HepG2 (cell line): ENCODE results near the gene SLC29A1. TPM values are rescaled to one million over a fixed set of nuclear protein-coding genes. Genes with fewer than 3 reads are reported as not detected.

Experiments used
- ESRRA ChIP-seq: sonication (generic); formaldehyde crosslinking; IDR thresholded peaks from 2 replicates; pipeline ENCODE4 v1.5.1; 2020; ENCODE audit warnings: mild to moderate bottlenecking, low read depth, missing genetic modification reagents
- IKZF4 ChIP-seq: sonication (generic); formaldehyde crosslinking; IDR thresholded peaks from 2 replicates; pipeline ENCODE4 v1.5.1; 2020; ENCODE audit warnings: borderline replicate concordance, mild to moderate bottlenecking, low read depth, missing genetic modification reagents; ENCODE audit errors: not compliant biosample characterization
- MATR3 ChIP-seq: sonication (generic); formaldehyde crosslinking; IDR thresholded peaks from 2 replicates; pipeline ENCODE4 v1.4.0; 2020; ENCODE audit warnings: missing genetic modification reagents
- NFKB2 ChIP-seq: sonication (generic); formaldehyde crosslinking; IDR thresholded peaks from 2 replicates; pipeline ENCODE4 v1.4.0; 2020; ENCODE audit warnings: missing genetic modification reagents, borderline replicate concordance
- NFRKB ChIP-seq: fragments of 450-650 bp; IDR thresholded peaks from 2 replicates; pipeline ENCODE4 v1.6.1; 2017
- ZNF30 ChIP-seq: sonication (generic); formaldehyde crosslinking; IDR thresholded peaks from 2 replicates; pipeline ENCODE4 v1.5.0; 2020; ENCODE audit warnings: mild to moderate bottlenecking, missing genetic modification reagents
- ZNF598 ChIP-seq: sonication (generic); formaldehyde crosslinking; IDR thresholded peaks from 2 replicates; pipeline ENCODE4 v1.5.1; 2020; ENCODE audit warnings: mild to moderate bottlenecking, missing genetic modification reagents, borderline replicate concordance
- ZNF773 ChIP-seq: sonication (generic); formaldehyde crosslinking; IDR thresholded peaks from 2 replicates; pipeline ENCODE4 v1.4.0; 2020; ENCODE audit warnings: missing genetic modification reagents, borderline replicate concordance
- ZSCAN12 ChIP-seq: sonication (generic); formaldehyde crosslinking; IDR thresholded peaks from 2 replicates; pipeline ENCODE4 v1.9.0; 2021; ENCODE audit warnings: mild to moderate bottlenecking, missing genetic modification reagents
- polyA plus RNA-seq, 8 experiments: library from polyadenylated mRNA; depleted of rRNA in 3 of 8; stranded (reverse) in 7 of 8; unstranded in 1 of 8; fragments of >200 nt; fragmentation: Illumina TruSeq in 4 of 8; extraction: Trizol in 4 of 8; gene quantifications; 2 replicates each; pipeline versions ENCODE4 v1.2.1 to v1.2.3, GENCODE V29; 2011 to 2016; ENCODE audit warnings: low read depth in 4 of 8, missing spikeins in 1 of 8, mixed read lengths in 1 of 8; ENCODE audit not compliant: insufficient read depth in 1 of 8
- total RNA-seq, 5 experiments: library from RNA; depleted of rRNA; stranded (reverse); fragments of >200 nt; fragmentation: Illumina TruSeq; extraction: Trizol; gene quantifications; 2 replicates each; pipeline ENCODE4 v1.2.3, GENCODE V29; 2016; ENCODE audit warnings: low read depth in 1 of 5
- TF ChIP-seq, protein P1 (sequence below): sonication (generic); formaldehyde crosslinking; IDR thresholded peaks from 2 replicates; pipeline ENCODE4 v1.8.0; 2023; ENCODE audit warnings: mild to moderate bottlenecking, missing genetic modification reagents
- TF ChIP-seq, protein P2 (sequence below): sonication (generic); formaldehyde crosslinking; IDR thresholded peaks from 2 replicates; pipeline ENCODE4 v1.4.0; 2020; ENCODE audit warnings: missing genetic modification reagents
- TF ChIP-seq, protein P3 (sequence below): IDR thresholded peaks from 2 replicates; pipeline ENCODE4 v1.6.1; 2018; ENCODE audit warnings: missing genetic modification reagents, mild to moderate bottlenecking, missing compliant biosample characterization
- TF ChIP-seq, protein P4 (sequence below): sonication (generic); formaldehyde crosslinking; IDR thresholded peaks from 2 replicates; pipeline ENCODE4 v1.4.0; 2020; ENCODE audit warnings: mild to moderate bottlenecking, missing genetic modification reagents
- TF ChIP-seq, protein P5 (sequence below): IDR thresholded peaks from 2 replicates; pipeline ENCODE4 v1.6.1; 2016; ENCODE audit warnings: mild to moderate bottlenecking, missing biosample characterization, missing genetic modification reagents
- TF ChIP-seq, protein P6 (sequence below): sonication (generic); formaldehyde crosslinking; IDR thresholded peaks from 2 replicates; pipeline ENCODE4 v1.4.0; 2020; ENCODE audit warnings: mild to moderate bottlenecking, missing genetic modification reagents
- TF ChIP-seq, protein P7 (sequence below): sonication (generic); formaldehyde crosslinking; IDR thresholded peaks from 2 replicates; pipeline ENCODE4 v1.8.1; 2023; ENCODE audit warnings: mild to moderate bottlenecking, inconsistent platforms, moderate library complexity, missing genetic modification reagents, borderline replicate concordance
- TF ChIP-seq, protein P8 (sequence below): sonication (generic); formaldehyde crosslinking; IDR thresholded peaks from 2 replicates; pipeline ENCODE4 v1.5.0; 2020; ENCODE audit warnings: mild to moderate bottlenecking, missing genetic modification reagents

The SLC29A1 gene
- total and polyA plus RNA-seq, 2 of the 13 experiments (the other 11 are each of a cell fraction or from before 2014, with no cell fraction given), result 43.2 to 106 TPM

DNA sequence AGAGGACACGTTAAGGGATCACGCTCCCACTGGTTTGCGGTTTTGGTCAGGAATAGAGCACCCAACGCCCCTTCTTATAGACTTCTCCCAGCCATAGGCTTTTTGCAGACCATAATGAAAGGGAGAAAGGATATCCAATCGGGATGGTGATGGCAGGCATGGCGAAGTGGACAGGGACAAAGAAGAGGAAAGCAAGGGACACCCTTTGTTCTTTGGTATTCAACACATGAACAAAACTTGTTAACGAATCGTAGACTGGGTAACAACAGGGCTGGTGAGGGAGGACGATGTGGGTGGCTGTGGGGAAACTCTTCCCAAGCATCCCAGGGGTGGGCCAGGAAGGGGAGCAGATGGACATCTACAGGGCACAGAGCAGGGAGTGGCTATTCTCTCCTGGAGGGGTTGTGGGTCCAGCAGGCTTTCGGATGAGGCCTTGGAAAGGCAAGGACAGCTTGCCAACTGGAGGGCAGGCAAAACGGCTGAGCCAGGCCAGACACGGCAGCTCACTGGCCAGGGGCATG lies 22.1 kb downstream of the SLC29A1 start (continued):
- TF ChIP-seq, protein P1, sequence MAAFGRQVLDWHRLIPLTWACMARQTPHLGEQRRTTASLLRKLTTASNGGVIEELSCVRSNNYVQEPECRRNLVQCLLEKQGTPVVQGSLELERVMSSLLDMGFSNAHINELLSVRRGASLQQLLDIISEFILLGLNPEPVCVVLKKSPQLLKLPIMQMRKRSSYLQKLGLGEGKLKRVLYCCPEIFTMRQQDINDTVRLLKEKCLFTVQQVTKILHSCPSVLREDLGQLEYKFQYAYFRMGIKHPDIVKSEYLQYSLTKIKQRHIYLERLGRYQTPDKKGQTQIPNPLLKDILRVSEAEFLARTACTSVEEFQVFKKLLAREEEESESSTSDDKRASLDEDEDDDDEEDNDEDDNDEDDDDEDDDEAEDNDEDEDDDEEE, result 0 out of 2 replicates have a peak, but pooled peaks have one; percentile 24
- TF ChIP-seq ZSCAN12 (CRISPR knock-in tag) (no peak), NFKB2 (no peak), ZNF598 (CRISPR knock-in tag) (peak; percentile 49; the same call in 1 of the 2 replicates), ESRRA (no peak; the same call in 1 of the 2 replicates), ZNF30 (CRISPR knock-in tag) (peak; percentile 88; the same call in 1 of the 2 replicates), MATR3 (CRISPR knock-in tag) (no peak), IKZF4 (peak; percentile 33), ZNF773 (0 out of 2 replicates have a peak, but pooled peaks have one; percentile 14), NFRKB (no peak)
- TF ChIP-seq, protein P2, sequence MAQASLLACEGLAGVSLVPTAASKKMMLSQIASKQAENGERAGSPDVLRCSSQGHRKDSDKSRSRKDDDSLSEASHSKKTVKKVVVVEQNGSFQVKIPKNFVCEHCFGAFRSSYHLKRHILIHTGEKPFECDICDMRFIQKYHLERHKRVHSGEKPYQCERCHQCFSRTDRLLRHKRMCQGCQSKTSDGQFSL (CRISPR knock-in tag), result no peak
- TF ChIP-seq, protein P3, sequence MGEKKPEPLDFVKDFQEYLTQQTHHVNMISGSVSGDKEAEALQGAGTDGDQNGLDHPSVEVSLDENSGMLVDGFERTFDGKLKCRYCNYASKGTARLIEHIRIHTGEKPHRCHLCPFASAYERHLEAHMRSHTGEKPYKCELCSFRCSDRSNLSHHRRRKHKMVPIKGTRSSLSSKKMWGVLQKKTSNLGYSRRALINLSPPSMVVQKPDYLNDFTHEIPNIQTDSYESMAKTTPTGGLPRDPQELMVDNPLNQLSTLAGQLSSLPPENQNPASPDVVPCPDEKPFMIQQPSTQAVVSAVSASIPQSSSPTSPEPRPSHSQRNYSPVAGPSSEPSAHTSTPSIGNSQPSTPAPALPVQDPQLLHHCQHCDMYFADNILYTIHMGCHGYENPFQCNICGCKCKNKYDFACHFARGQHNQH (CRISPR knock-in tag), result no peak
- TF ChIP-seq, protein P4, sequence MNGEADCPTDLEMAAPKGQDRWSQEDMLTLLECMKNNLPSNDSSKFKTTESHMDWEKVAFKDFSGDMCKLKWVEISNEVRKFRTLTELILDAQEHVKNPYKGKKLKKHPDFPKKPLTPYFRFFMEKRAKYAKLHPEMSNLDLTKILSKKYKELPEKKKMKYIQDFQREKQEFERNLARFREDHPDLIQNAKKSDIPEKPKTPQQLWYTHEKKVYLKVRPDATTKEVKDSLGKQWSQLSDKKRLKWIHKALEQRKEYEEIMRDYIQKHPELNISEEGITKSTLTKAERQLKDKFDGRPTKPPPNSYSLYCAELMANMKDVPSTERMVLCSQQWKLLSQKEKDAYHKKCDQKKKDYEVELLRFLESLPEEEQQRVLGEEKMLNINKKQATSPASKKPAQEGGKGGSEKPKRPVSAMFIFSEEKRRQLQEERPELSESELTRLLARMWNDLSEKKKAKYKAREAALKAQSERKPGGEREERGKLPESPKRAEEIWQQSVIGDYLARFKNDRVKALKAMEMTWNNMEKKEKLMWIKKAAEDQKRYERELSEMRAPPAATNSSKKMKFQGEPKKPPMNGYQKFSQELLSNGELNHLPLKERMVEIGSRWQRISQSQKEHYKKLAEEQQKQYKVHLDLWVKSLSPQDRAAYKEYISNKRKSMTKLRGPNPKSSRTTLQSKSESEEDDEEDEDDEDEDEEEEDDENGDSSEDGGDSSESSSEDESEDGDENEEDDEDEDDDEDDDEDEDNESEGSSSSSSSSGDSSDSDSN (CRISPR knock-in tag), result no peak
- TF ChIP-seq, protein P5, sequence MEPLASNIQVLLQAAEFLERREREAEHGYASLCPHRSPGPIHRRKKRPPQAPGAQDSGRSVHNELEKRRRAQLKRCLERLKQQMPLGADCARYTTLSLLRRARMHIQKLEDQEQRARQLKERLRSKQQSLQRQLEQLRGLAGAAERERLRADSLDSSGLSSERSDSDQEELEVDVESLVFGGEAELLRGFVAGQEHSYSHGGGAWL (CRISPR knock-in tag), result no peak
- TF ChIP-seq, protein P6, sequence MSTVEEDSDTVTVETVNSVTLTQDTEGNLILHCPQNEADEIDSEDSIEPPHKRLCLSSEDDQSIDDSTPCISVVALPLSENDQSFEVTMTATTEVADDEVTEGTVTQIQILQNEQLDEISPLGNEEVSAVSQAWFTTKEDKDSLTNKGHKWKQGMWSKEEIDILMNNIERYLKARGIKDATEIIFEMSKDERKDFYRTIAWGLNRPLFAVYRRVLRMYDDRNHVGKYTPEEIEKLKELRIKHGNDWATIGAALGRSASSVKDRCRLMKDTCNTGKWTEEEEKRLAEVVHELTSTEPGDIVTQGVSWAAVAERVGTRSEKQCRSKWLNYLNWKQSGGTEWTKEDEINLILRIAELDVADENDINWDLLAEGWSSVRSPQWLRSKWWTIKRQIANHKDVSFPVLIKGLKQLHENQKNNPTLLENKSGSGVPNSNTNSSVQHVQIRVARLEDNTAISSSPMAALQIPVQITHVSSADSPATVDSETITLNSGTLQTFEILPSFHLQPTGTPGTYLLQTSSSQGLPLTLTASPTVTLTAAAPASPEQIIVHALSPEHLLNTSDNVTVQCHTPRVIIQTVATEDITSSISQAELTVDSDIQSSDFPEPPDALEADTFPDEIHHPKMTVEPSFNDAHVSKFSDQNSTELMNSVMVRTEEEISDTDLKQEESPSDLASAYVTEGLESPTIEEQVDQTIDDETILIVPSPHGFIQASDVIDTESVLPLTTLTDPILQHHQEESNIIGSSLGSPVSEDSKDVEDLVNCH (CRISPR knock-in tag), result no peak
- TF ChIP-seq, protein P7, sequence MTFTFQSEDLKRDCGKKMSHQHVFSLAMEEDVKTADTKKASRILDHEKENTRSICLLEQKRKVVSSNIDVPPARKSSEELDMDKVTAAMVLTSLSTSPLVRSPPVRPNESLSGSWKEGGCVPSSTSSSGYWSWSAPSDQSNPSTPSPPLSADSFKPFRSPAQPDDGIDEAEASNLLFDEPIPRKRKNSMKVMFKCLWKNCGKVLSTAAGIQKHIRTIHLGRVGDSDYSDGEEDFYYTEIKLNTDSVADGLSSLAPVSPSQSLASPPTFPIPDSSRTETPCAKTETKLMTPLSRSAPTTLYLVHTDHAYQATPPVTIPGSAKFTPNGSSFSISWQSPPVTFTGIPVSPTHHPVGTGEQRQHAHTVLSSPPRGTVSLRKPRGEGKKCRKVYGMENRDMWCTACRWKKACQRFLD, result 0 out of 2 replicates have a peak, but pooled peaks have one; percentile 7
- TF ChIP-seq, protein P8, sequence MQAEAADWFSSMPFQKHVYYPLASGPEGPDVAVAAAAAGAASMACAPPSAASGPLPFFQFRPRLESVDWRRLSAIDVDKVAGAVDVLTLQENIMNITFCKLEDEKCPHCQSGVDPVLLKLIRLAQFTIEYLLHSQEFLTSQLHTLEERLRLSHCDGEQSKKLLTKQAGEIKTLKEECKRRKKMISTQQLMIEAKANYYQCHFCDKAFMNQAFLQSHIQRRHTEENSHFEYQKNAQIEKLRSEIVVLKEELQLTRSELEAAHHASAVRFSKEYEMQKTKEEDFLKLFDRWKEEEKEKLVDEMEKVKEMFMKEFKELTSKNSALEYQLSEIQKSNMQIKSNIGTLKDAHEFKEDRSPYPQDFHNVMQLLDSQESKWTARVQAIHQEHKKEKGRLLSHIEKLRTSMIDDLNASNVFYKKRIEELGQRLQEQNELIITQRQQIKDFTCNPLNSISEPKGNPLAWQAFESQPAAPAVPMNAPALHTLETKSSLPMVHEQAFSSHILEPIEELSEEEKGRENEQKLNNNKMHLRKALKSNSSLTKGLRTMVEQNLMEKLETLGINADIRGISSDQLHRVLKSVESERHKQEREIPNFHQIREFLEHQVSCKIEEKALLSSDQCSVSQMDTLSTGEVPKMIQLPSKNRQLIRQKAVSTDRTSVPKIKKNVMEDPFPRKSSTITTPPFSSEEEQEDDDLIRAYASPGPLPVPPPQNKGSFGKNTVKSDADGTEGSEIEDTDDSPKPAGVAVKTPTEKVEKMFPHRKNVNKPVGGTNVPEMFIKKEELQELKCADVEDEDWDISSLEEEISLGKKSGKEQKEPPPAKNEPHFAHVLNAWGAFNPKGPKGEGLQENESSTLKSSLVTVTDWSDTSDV (CRISPR knock-in tag), result peak; percentile 20; the same call in 1 of the 2 replicates
